Neutrophil (primary cell): ENCODE data around the gene RSPRY1.
"Not testable (repeated sequence)": the region's sequence is repeated elsewhere in the genome, so short reads cannot be mapped to it uniquely, and the experiment has no call there.

Experiments used
- H3K27ac ChIP-seq: fragments of 200-600 bp; sonication (generic); 2 replicates; pipeline ENCODE4 v1.5.1; 2016; ENCODE audit warnings: mild to moderate bottlenecking, moderate library complexity
- H3K27me3 ChIP-seq: fragments of 200-600 bp; sonication (generic); 2 replicates; pipeline ENCODE4 v1.6.0; 2016; ENCODE audit warnings: mild to moderate bottlenecking
- H3K36me3 ChIP-seq: fragments of 200-600 bp; sonication (generic); 2 replicates; pipeline ENCODE4 v1.5.1; 2017
- H3K4me1 ChIP-seq, 2 experiments: fragments of 200-600 bp in 1 of 2; sonication (generic) in 1 of 2; 1 replicate in 1 of 2; 2 replicates in 1 of 2; pipeline versions ENCODE4 v1.5.1 to v1.6.1; 2013 to 2016; ENCODE audit warnings: low read depth in 1 of 2, low read length in 1 of 2, mild to moderate bottlenecking in 1 of 2, moderate library complexity in 1 of 2; ENCODE audit not compliant: control insufficient read depth in 1 of 2, insufficient read depth in 1 of 2
- H3K4me3 ChIP-seq, 2 experiments: fragments of 200-600 bp in 1 of 2; sonication (generic) in 1 of 2; 1 replicate in 1 of 2; 2 replicates in 1 of 2; pipeline ENCODE4 v1.5.1; 2013 to 2016; ENCODE audit warnings: low read depth in 1 of 2, low read length in 1 of 2, mild to moderate bottlenecking in 1 of 2, moderate library complexity in 1 of 2
- H3K9me3 ChIP-seq: fragments of 200-600 bp; sonication (generic); 2 replicates; pipeline ENCODE4 v1.5.1; 2016
- TF ChIP-seq, protein P1 (sequence below): fragments of 200-600 bp; sonication (generic); IDR thresholded peaks from 2 replicates; pipeline ENCODE4 v1.5.1; 2016; ENCODE audit warnings: antibody characterized with exemption

RSPRY1 gene

DNA sequence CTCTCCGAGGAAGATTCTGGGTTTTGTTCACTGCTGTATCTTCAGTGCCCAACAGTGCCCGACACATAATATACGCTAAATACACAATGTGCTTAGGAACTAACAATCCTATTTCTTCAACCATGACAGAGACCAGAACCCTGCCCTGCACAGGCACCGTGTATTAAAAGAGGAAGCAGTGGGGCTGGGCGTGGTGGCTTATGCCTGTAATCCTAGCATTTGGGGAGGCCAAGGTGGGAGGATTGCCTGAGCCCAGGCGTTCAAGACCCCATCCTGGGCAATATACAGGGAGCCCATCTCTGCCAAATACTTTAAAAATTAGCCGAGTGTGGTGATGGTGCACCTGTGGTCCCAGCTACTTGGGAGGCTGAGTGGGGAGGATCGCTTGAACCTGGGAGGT is 78.3 kb downstream of the RSPRY1 start:
- TF ChIP-seq, protein P1, sequence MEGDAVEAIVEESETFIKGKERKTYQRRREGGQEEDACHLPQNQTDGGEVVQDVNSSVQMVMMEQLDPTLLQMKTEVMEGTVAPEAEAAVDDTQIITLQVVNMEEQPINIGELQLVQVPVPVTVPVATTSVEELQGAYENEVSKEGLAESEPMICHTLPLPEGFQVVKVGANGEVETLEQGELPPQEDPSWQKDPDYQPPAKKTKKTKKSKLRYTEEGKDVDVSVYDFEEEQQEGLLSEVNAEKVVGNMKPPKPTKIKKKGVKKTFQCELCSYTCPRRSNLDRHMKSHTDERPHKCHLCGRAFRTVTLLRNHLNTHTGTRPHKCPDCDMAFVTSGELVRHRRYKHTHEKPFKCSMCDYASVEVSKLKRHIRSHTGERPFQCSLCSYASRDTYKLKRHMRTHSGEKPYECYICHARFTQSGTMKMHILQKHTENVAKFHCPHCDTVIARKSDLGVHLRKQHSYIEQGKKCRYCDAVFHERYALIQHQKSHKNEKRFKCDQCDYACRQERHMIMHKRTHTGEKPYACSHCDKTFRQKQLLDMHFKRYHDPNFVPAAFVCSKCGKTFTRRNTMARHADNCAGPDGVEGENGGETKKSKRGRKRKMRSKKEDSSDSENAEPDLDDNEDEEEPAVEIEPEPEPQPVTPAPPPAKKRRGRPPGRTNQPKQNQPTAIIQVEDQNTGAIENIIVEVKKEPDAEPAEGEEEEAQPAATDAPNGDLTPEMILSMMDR = no peak
- no peak overlapping the region for H3K27ac ChIP-seq
- no peaks in the 10 kb centered on the region for H3K36me3 ChIP-seq
- no peaks in the 10 kb centered on the region for H3K9me3 ChIP-seq
- H3K27me3 ChIP-seq = no peaks in the 10 kb centered on the region
- H3K4me1 ChIP-seq = no peaks in the 10 kb centered on the region
- no peak overlapping the region for H3K4me3 ChIP-seq

DNA sequence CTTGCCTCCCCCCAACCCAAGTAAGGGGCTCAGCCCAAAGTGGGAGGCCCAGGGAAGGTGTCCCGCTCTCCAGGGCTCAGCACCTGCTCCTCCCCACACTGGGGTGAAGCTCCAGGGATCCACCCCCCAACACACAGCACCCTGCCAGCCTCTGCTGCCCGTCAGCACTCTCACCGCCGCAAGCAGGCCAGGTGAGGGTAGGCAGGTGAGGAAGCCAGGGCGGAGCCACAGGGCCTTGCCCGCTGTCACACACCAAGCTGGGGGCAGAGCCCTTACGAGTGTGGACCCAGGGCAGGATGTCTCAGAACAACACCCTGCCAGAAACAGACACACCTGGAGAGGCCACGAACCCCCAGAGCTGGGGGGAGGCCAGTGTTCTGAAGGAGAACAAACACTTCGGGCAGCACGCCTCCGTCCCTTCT is 78.8 kb downstream of the RSPRY1 start:
- Histone ChIP-seq H3K9me3 (no peaks in the 10 kb centered on the region), H3K27me3 (no peaks in the 10 kb centered on the region), H3K27ac (no peak overlapping the region), H3K4me1 (no peaks in the 10 kb centered on the region), H3K4me3 (no peak overlapping the region), H3K36me3 (no peaks in the 10 kb centered on the region)
- TF ChIP-seq, protein P1 = no peak

DNA sequence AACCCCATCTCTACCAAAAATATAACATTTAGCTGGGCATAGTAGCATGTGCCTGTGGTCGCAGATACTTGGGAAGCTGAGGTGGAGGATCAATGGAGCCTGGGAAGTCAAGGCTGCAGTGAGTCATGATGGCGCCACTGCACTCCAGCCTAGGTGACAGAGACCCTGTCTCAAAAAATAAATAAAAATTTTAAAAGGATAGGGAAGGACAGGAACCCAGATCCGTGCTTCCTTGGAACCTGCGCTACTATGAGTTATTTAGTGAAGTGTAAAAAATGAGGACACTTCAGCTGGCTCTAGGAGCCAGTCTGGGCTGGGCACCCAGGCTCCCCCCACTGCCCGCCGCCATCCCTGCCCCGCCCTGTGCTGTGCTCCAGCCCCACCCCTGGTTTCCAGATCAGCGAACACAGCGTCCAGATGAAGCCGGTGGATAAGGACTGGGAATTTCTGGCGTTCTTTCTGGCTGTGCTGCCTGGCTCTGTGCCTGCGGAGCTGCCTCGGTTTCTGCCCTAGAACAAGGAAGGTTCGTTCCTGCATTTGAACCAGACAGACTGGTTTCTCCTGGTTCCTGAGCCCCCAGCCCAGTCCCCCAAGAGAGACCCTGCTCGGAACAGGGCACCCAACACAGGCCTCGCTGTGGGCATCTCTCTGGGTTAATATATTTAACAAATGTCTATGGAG is 79.9 kb downstream of the RSPRY1 start:
- H3K36me3 ChIP-seq = no peaks in the 10 kb centered on the region
- no peak overlapping the region for H3K4me3 ChIP-seq
- no peak overlapping the region for H3K27ac ChIP-seq
- no peaks in the 10 kb centered on the region for H3K9me3 ChIP-seq
- no peaks in the 10 kb centered on the region for H3K4me1 ChIP-seq
- H3K27me3 ChIP-seq = no peaks in the 10 kb centered on the region
- TF ChIP-seq, protein P1 = no peak

DNA sequence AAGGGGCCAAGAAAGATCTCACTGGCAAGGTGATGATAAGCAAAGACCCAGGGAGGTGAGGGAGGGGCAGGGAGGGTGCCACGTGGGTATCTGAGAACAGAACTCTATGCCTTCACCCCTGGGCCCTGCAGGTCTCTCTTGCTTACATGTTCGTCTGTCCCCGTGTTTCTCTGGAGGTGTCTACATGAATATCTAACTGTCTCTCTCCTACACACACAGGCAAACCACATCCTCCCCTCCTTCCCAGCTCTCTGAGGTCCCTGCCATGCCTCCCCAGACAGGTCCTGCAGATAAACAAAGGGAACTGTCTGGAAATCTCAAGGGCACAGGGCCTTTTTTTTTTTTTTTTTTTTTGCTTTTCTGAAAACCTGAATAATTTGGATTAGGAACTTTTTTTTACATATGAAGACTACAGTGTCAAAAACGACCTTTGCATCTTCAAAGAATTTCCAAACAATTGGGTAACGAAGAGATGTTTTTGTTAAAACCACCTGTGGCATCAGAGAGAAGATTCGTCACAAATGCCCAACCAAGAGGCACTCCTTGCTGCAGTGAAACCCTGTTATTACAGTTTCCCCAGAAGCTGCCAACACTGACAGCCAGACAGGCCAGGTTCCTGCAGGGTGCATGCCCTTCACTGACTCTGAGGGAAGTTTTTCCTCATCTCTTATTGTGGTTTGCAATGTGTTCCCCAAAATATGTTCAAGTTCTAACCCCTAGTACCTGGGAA is 80.6 kb downstream of the RSPRY1 start:
- H3K27me3 ChIP-seq = no peaks in the 10 kb centered on the region
- TF ChIP-seq, protein P1 = no peak
- H3K4me3 ChIP-seq = no peak overlapping the region
- H3K9me3 ChIP-seq = no peaks in the 10 kb centered on the region
- H3K4me1 ChIP-seq = no peaks in the 10 kb centered on the region
- H3K27ac ChIP-seq = no peak overlapping the region
- no peaks in the 10 kb centered on the region for H3K36me3 ChIP-seq

DNA sequence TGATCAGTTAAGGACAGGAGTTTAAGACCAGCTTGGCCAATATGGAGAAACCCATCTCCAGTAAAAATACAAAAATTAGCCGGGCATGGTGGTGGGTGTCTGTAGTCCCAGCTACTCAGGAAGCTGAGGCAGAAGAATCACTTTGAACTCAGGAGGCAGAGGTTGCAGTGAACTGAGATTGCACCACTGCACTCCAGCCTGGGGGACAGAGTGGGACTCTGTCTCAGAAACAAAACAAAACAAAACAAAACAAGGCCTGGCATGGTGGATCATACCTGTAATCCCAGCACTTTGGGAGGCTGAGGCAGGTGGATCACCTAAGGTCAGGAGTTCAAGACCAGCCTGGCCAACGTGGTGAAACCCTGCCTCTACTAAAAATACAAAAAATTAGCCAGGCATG is 81.2 kb downstream of the RSPRY1 start:
- H3K36me3 ChIP-seq, H3K27ac ChIP-seq, H3K4me3 ChIP-seq, H3K4me1 ChIP-seq, H3K9me3 ChIP-seq, H3K27me3 ChIP-seq: not testable (repeated sequence)
